ENCODE measurements around the gene SLC5A11. TPM values are rescaled to one million over a fixed set of nuclear protein-coding genes. Genes with fewer than 3 reads are reported as not detected.
A peak's percentile ranks its signal among the peaks of the same experiment; 100 is the strongest.
"Not testable (repeated sequence)": the region's sequence is repeated elsewhere in the genome, so short reads cannot be mapped to it uniquely, and the experiment has no call there.

The SLC5A11 gene
- total and polyA plus RNA-seq, 11 donors = 0.75 TPM; not detected in 10

DNA sequence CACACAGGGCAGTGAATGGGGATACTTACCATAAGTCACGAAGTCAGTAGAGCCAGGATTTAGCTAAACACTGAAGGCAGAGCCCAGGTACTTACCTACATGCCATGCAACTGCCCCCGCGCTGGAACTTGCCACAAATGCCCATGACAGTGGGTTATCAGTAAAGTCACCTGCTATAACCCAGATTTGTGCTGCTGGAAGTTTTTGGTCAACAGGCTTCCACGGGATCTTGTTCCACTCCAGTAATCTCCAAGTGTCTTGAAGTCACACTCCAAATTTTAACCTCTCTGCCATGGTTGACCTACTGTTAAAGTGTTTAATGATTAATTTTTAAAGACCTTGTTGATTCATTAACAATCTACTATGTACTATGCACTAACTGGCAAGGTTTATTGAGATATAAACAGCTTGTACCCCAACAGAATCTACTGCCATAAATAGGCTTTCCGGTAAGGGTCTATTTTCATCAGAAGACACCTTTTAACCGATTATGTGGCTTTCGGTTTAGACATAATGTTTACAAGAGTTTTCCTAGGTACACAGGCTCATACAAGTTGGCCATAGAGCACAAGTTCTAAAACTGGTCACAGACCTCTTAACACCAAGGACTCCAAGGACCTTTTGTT, 6.3 kb upstream of the SLC5A11 start:
- TF ChIP-seq POLR2A (IDR thresholded peaks at IDR 0.05) = no peak
- TF ChIP-seq, protein P1, sequence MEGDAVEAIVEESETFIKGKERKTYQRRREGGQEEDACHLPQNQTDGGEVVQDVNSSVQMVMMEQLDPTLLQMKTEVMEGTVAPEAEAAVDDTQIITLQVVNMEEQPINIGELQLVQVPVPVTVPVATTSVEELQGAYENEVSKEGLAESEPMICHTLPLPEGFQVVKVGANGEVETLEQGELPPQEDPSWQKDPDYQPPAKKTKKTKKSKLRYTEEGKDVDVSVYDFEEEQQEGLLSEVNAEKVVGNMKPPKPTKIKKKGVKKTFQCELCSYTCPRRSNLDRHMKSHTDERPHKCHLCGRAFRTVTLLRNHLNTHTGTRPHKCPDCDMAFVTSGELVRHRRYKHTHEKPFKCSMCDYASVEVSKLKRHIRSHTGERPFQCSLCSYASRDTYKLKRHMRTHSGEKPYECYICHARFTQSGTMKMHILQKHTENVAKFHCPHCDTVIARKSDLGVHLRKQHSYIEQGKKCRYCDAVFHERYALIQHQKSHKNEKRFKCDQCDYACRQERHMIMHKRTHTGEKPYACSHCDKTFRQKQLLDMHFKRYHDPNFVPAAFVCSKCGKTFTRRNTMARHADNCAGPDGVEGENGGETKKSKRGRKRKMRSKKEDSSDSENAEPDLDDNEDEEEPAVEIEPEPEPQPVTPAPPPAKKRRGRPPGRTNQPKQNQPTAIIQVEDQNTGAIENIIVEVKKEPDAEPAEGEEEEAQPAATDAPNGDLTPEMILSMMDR (IDR thresholded peaks at IDR 0.05) = no peak
- DNase-seq = no peak
- ATAC-seq = no peak
- Histone ChIP-seq H3K9me3 (no peaks in the 10 kb centered on the region), H3K36me3 (no peaks in the 10 kb centered on the region), H3K27me3 (no peaks in the 10 kb centered on the region), H3K4me3 (no peak overlapping the region), H3K27ac (no peak overlapping the region), H3K4me1 (peaks cover 0 to 9% (median 3%) of the 10 kb centered on the region in 12 donors)
- 83 to 88% (median 87%) methylated on average over 7 of the region's 7 CpGs for WGBS, 4 donors
- intact Hi-C loops (cut with DNase I) = no loop called here

DNA sequence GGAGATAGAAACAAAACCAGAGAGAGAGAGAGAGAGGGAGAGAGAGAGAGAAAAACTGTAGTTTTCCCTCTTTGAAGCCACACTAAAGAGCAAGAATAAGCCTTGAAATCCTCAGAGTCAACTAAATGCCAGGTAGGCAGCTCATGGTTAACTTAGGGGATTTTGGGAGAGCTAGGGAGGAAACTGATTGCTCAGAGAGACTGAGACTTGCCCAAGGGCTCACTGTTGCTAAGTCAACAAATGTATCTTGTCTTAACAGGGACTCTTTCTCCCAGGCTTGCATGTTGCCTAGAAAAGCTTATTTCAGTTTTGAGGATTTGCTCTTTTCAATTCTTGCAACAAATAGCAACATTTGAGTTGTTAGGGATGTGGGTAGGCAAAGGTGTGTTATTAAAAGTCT, 4.5 kb upstream of the SLC5A11 start:
- H3K36me3 ChIP-seq = no peaks in the 10 kb centered on the region
- intact Hi-C loops (cut with DNase I) = loop anchor here in 1 of 10 donors (10.0 kb wide), 1 partner anchor 374 kb away; the partner anchor contains the start of gene AQP8
- ATAC-seq (no peak), DNase-seq (no peak)
- no peaks in the 10 kb centered on the region for H3K9me3 ChIP-seq
- H3K27me3 ChIP-seq = no peaks in the 10 kb centered on the region
- no peak overlapping the region for H3K4me3 ChIP-seq
- H3K27ac ChIP-seq = no peak overlapping the region
- peaks cover 0 to 9% (median 3%) of the 10 kb centered on the region in 12 donors for H3K4me1 ChIP-seq
- no peak for TF ChIP-seq POLR2A (IDR thresholded peaks at IDR 0.05)

DNA sequence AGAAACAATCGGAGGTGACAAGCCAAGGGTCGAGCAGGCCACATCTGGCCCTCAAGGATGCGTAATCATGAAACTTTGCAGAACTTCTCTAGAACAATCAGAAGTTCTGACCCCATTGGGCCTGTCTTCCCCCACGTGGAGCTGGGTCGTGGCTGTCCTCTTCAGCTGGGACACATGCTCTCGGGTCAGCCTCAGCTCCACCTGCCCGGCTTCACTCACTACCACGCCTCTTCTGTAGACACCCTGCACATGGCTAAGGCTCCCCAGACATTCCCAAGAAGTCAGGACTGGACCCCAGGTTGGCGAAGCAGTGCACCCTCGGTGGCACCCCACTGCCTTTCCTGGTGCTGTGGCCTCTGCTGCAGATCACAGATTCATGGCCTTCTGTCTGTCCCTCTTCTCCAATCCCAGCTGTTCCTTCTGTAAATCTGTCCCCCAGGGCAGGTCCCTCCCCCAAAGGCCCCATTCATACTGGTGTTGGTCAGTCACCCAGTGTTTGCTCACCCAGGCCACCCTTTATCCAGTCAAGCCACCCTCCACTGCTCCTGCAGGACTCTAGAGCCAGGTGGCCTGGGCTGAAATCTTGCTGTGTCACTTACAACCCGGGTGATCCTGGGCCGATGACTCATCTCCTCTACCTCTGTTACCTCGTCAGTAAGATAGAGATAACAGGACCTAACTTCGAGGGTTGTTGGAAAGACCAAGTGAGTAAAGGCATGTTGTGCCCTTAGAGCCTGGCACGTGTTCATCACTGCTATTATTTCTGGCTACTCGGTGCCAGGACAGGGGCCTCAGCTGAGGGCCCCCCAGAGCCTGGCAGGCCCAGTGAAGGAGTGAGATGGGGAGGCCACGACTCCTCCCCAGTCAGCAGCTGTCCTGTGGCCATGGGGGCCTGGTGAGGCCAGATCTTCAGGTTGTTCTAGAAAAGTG, 1.4 kb upstream of the SLC5A11 start:
- peak in 2 of 4 donors; percentile 34 to 50 for ATAC-seq
- peaks cover 0 to 2% (median 0%) of the 10 kb centered on the region in 12 donors for H3K4me1 ChIP-seq
- no peak overlapping the region for H3K27ac ChIP-seq
- no peak for DNase-seq
- TF ChIP-seq, protein P1 (IDR thresholded peaks at IDR 0.05) = no peak
- TF ChIP-seq POLR2A (IDR thresholded peaks at IDR 0.05) = no peak
- no peaks in the 10 kb centered on the region for H3K27me3 ChIP-seq
- no peak overlapping the region for H3K4me3 ChIP-seq
- H3K9me3 ChIP-seq = no peaks in the 10 kb centered on the region
- intact Hi-C loops (cut with DNase I) = loop anchor here in 1 of 10 donors (10.0 kb wide), 1 partner anchor 370 kb away; the partner anchor contains the start of gene AQP8
- no peaks in the 10 kb centered on the region for H3K36me3 ChIP-seq
- 71 to 76% (median 71%) methylated on average over 17 of the region's 17 CpGs for WGBS, 4 donors

DNA sequence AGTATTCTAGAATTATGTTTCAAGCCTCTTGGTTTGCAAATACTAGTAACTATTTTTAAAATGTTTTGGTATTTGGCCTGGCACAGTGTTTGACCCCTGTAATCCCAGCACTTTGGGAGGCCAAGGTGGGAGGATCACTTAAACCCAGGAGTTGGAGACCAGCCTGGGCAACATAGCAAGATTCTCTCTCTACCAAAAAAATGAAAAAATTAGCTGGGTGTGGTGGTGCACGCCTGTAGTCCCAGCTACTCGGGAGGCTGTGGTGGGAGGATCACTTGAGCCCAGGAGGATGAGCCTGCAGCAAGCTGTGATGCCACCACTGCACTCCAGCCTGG, 765 bp upstream of the SLC5A11 start:
- not testable (repeated sequence) for H3K9me3 ChIP-seq, H3K27ac ChIP-seq, H3K27me3 ChIP-seq, H3K36me3 ChIP-seq, ATAC-seq, H3K4me1 ChIP-seq, H3K4me3 ChIP-seq, DNase-seq
- intact Hi-C loops (cut with DNase I) = loop anchor here in 1 of 10 donors (10.0 kb wide), 1 partner anchor 370 kb away; the partner anchor contains the start of gene AQP8
- WGBS, 4 donors = 81 to 92% (median 85%) methylated on average over 2 of the region's 2 CpGs

Measured in heart left ventricle (tissue), 16 donors.